ENCODE results near the gene GALR2.

The GALR2 gene

GRCh38 chr17:76032073-76032779 lies 42.4 kb upstream of the GALR2 start:
- CTCF ChIA-PET, result interaction anchor here (0.8 kb wide), 1 partner anchor 12 kb away, joined by 4 read pairs; no protein-coding TSS in a partner anchor
- TF ChIP-seq BHLHE40 (IDR thresholded peaks at IDR 0.05; ENCODE audit: borderline replicate concordance) (no peak), SP1 (IDR thresholded peaks at IDR 0.05) (no peak), L3MBTL2 (conservative IDR thresholded peaks at IDR 0.05) (no peak), FOXM1 (IDR thresholded peaks at IDR 0.05; ENCODE audit: borderline replicate concordance) (no peak), PKNOX1 (IDR thresholded peaks at IDR 0.05) (no peak), TARDBP (IDR thresholded peaks at IDR 0.05) (no peak), FOXA1 (IDR thresholded peaks at IDR 0.05) (no peak), NFRKB (IDR thresholded peaks at IDR 0.05) (no peak), FOXK2 (IDR thresholded peaks at IDR 0.05) (no peak), SUZ12 (IDR thresholded peaks at IDR 0.05) (no peak), ELF4 (IDR thresholded peaks at IDR 0.05) (no peak)
- DNase-seq (ENCODE audit: extremely low spot score), result no peak
- POLR2A ChIA-PET, result no interaction called here

GRCh38 chr17:76032780-76033108 lies 41.8 kb upstream of the GALR2 start:
- DNase-seq (ENCODE audit: extremely low spot score), result no peak
- CTCF ChIA-PET, result interaction anchor here (0.8 kb wide), 1 partner anchor 13 kb away, joined by 4 read pairs; no protein-coding TSS in a partner anchor
- TF ChIP-seq PKNOX1 (IDR thresholded peaks at IDR 0.05), result no peak
- no peak for TF ChIP-seq ZNF384 (IDR thresholded peaks at IDR 0.05)
- TF ChIP-seq FOXK2 (IDR thresholded peaks at IDR 0.05), result no peak
- no peak for TF ChIP-seq SP1 (IDR thresholded peaks at IDR 0.05)
- no peak for TF ChIP-seq HDGF (IDR thresholded peaks at IDR 0.05; ENCODE audit: borderline replicate concordance)
- no peak for TF ChIP-seq ELF4 (IDR thresholded peaks at IDR 0.05)
- no peak for TF ChIP-seq BHLHE40 (IDR thresholded peaks at IDR 0.05; ENCODE audit: borderline replicate concordance)
- TF ChIP-seq NFRKB (IDR thresholded peaks at IDR 0.05), result no peak
- TF ChIP-seq FOXA1 (IDR thresholded peaks at IDR 0.05), result no peak
- TF ChIP-seq ARNT (IDR thresholded peaks at IDR 0.05), result no peak
- POLR2A ChIA-PET, result no interaction called here

DNA sequence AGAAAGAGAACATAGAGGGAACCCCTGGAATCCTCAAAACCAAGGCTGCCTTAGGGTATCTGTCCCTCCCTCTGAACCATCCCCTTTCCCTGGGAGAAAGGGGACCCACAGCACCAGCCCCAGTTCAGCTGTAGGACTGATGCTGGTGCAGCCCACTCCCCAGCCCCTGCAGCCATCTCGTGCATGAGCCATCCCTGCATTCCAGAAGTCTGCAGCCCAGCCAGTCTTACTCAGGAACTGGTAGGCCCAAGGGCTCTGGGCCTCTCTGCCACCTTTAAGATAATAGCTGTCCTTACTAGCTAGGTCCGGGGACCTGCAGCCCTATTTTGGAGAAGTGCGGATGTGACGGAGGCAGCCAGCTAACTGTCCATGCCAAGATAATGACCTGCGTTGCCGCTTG lies 41.4 kb upstream of the GALR2 start:
- POLR2A ChIA-PET, result interaction anchor here (0.7 to 1.0 kb wide), 2 partner anchors 13 to 79 kb away, joined by 3 read pairs; no protein-coding TSS in a partner anchor
- TF ChIP-seq L3MBTL2 (conservative IDR thresholded peaks at IDR 0.05) (no peak), PKNOX1 (IDR thresholded peaks at IDR 0.05) (no peak), FOXK2 (IDR thresholded peaks at IDR 0.05) (no peak), SP1 (IDR thresholded peaks at IDR 0.05) (no peak), ELF4 (IDR thresholded peaks at IDR 0.05) (no peak), HDGF (IDR thresholded peaks at IDR 0.05; ENCODE audit: borderline replicate concordance) (no peak), LEF1 (IDR thresholded peaks at IDR 0.05; ENCODE audit: borderline replicate concordance) (no peak), FOXA1 (IDR thresholded peaks at IDR 0.05) (no peak), BHLHE40 (IDR thresholded peaks at IDR 0.05; ENCODE audit: borderline replicate concordance) (no peak), FOXM1 (IDR thresholded peaks at IDR 0.05; ENCODE audit: borderline replicate concordance) (no peak), ZNF384 (IDR thresholded peaks at IDR 0.05) (no peak), SUZ12 (IDR thresholded peaks at IDR 0.05) (no peak), NFRKB (IDR thresholded peaks at IDR 0.05) (no peak), ARNT (IDR thresholded peaks at IDR 0.05) (no peak), CTBP1 (IDR thresholded peaks at IDR 0.05; ENCODE audit: borderline replicate concordance) (no peak), TARDBP (IDR thresholded peaks at IDR 0.05) (no peak)
- no peak for DNase-seq (ENCODE audit: extremely low spot score)
- CTCF ChIA-PET, result interaction anchor here (0.8 to 1.0 kb wide), 2 partner anchors 13 to 19 kb away, joined by 4 read pairs; no protein-coding TSS in a partner anchor

DNA sequence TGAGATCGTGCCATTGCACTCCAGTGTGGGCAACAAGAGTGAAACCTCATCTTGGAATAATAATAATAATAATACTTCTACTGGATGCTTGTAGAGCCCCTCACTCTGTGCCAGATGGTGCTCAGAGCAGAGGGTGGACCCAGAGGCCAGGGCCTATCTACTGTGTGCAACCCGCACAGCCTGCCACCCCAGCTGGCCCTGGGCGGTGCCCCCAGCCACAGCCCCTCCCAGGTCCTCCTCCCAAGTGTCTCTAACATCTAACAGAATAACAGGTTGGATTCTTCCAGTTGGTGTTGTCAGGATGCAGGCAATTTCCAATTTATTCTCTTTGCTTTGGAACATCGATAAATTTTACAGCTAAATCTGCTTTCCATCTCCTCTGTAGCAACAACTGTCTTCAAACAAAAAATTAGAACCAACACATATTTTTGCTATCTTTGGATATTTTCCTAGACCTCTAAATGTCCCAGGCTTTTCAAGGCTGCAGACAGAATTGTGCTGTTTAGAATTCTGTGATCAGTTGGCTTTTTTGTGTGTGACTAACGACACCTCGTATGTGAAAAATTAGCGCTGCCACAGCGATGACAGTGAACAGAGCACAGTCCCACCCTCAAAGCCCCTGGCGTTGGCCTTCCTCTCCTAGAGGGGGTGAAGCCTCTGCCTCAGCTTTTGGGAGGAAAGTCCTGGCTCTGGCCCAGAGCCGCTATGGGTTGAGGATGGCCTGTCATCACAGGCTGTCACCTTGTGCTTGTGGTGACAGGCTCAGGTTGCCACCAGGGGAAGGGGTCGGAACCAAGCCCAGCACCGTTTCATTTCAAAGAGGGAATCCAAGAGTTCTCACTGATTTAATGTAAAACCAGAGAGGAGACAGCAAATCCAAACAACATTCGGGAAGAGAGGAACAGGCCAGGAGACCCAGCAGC lies 39.9 kb upstream of the GALR2 start:
- DNase-seq (ENCODE audit: extremely low spot score), result no peak
- POLR2A ChIA-PET, result interaction anchor here (0.6 kb wide), 1 partner anchor 975 kb away, joined by 3 read pairs; no protein-coding TSS in a partner anchor
- CTCF ChIA-PET, result interaction anchor here (0.7 kb wide), 1 partner anchor 20 kb away, joined by 3 read pairs; no protein-coding TSS in a partner anchor
- TF ChIP-seq ZNF384 (IDR thresholded peaks at IDR 0.05) (no peak), L3MBTL2 (conservative IDR thresholded peaks at IDR 0.05) (no peak), BHLHE40 (IDR thresholded peaks at IDR 0.05; ENCODE audit: borderline replicate concordance) (no peak)

- ChIA-PET POLR2A (no interaction called here), CTCF (interaction anchor here (1.5 kb wide), 1 partner anchor 23 kb away, joined by 6 read pairs; no protein-coding TSS in a partner anchor)
- DNase-seq (ENCODE audit: extremely low spot score), result no peak
- TF ChIP-seq ZNF384 (IDR thresholded peaks at IDR 0.05), result no peak
- TF ChIP-seq HDGF (IDR thresholded peaks at IDR 0.05; ENCODE audit: borderline replicate concordance), result no peak
- TF ChIP-seq TARDBP (IDR thresholded peaks at IDR 0.05), result no peak
- no peak for TF ChIP-seq PKNOX1 (IDR thresholded peaks at IDR 0.05)
- TF ChIP-seq ELF4 (IDR thresholded peaks at IDR 0.05), result no peak
- no peak for TF ChIP-seq BHLHE40 (IDR thresholded peaks at IDR 0.05; ENCODE audit: borderline replicate concordance)
- no peak for TF ChIP-seq ARNT (IDR thresholded peaks at IDR 0.05)
- no peak for TF ChIP-seq CTBP1 (IDR thresholded peaks at IDR 0.05; ENCODE audit: borderline replicate concordance)
- TF ChIP-seq FOXA1 (IDR thresholded peaks at IDR 0.05), result no peak
- TF ChIP-seq LEF1 (IDR thresholded peaks at IDR 0.05; ENCODE audit: borderline replicate concordance), result no peak
Measured at GRCh38 chr17:76036497-76037261, 37.9 kb upstream of the GALR2 start.

Measured in HEK293T (cell line).